Astrocyte (in vitro differentiated cells and primary cell): ENCODE results near the gene ARL6IP4.

ENCODE experiments used
- EZH2 ChIP-seq: IDR thresholded peaks from 2 replicates; pipeline ENCODE4 v1.6.1; 2012; ENCODE audit warnings: mild to moderate bottlenecking, low read length, inconsistent platforms; ENCODE audit not compliant: insufficient read depth
- TF ChIP-seq, protein P1 (sequence below): IDR thresholded peaks from 2 replicates; pipeline ENCODE4 v1.5.1; 2011; ENCODE audit warnings: low read depth, mild to moderate bottlenecking, inconsistent platforms, low read length, moderate library complexity; ENCODE audit not compliant: insufficient read depth

GRCh38 chr12:122975790-122976647 is 4.5 kb upstream of the ARL6IP4 start:
- TF ChIP-seq, protein P1, sequence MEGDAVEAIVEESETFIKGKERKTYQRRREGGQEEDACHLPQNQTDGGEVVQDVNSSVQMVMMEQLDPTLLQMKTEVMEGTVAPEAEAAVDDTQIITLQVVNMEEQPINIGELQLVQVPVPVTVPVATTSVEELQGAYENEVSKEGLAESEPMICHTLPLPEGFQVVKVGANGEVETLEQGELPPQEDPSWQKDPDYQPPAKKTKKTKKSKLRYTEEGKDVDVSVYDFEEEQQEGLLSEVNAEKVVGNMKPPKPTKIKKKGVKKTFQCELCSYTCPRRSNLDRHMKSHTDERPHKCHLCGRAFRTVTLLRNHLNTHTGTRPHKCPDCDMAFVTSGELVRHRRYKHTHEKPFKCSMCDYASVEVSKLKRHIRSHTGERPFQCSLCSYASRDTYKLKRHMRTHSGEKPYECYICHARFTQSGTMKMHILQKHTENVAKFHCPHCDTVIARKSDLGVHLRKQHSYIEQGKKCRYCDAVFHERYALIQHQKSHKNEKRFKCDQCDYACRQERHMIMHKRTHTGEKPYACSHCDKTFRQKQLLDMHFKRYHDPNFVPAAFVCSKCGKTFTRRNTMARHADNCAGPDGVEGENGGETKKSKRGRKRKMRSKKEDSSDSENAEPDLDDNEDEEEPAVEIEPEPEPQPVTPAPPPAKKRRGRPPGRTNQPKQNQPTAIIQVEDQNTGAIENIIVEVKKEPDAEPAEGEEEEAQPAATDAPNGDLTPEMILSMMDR: no peak
- no peak for TF ChIP-seq EZH2
